Fibroblast of lung (primary cell): ENCODE measurements around the gene ZDHHC14.

ENCODE experiments used
- EZH2 ChIP-seq: IDR thresholded peaks from 2 replicates; pipeline ENCODE4 v1.5.1; 2012; ENCODE audit warnings: low read length, control low read depth, mild to moderate bottlenecking; ENCODE audit errors: missing control alignments
- TF ChIP-seq, protein P1 (sequence below), 2 donors: IDR thresholded peaks in 1 of 2; conservative IDR thresholded peaks in 1 of 2; 1 replicate in 1 of 2; 2 replicates in 1 of 2; pipeline ENCODE4 v1.5.1; 2011 to 2012; ENCODE audit warnings: low read length in 2 of 2, control low read depth in 1 of 2, inconsistent platforms in 1 of 2, low read depth in 1 of 2, mild to moderate bottlenecking in 1 of 2

DNA sequence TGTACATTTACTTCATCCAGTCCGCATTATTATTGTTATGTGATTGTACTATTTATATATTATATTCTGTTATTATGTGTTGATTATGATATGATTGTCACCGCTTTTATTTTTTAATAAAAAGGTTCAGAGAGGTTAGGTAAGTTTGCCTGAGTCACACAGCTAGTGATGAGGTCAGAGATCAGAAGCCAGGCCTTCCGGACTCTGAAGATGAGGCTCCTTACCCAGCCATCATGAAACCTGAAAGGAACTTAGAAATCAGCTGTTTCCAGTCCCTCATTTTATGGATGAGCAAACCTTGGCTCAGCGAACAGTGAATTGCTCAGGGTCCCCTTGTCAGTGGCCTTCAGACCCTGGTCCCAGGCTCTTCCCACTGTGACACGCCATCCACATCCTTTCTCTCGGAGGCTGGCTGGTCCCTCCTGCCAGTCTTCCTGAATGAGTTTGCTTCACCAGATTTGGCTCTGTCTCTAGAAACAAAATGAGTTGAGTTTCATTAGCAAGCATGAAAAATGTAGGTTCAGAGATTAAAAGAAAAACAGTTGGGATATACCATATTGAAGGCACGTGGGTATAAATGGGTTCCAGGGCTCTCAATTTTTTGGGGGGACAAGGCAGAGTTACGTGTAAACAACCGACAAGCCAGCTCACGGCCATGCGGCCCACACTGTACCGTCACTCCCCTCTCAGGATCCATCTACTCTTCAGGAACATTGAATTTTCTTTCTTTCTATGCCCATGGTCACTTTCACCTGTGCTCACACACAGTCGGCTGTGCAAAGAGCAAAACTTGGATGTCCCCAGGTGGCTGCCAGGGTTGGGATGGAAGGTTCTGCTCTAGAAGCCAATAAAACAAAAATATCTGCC, 132.9 kb downstream of the ZDHHC14 start:
- TF ChIP-seq, protein P1, sequence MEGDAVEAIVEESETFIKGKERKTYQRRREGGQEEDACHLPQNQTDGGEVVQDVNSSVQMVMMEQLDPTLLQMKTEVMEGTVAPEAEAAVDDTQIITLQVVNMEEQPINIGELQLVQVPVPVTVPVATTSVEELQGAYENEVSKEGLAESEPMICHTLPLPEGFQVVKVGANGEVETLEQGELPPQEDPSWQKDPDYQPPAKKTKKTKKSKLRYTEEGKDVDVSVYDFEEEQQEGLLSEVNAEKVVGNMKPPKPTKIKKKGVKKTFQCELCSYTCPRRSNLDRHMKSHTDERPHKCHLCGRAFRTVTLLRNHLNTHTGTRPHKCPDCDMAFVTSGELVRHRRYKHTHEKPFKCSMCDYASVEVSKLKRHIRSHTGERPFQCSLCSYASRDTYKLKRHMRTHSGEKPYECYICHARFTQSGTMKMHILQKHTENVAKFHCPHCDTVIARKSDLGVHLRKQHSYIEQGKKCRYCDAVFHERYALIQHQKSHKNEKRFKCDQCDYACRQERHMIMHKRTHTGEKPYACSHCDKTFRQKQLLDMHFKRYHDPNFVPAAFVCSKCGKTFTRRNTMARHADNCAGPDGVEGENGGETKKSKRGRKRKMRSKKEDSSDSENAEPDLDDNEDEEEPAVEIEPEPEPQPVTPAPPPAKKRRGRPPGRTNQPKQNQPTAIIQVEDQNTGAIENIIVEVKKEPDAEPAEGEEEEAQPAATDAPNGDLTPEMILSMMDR (conservative IDR thresholded peaks at IDR 0.05 in 1 of 2, IDR thresholded peaks at IDR 0.05 in 1 of 2; ENCODE audit: low read depth in 1 of 2, low read length in 2 of 2), result no peak
- no peak for TF ChIP-seq EZH2
